NCI-H526 treated with DMSO at 0.1 percent for 48 hours (cell line): ENCODE measurements around the gene MEF2D.

Experiments used
- DNase-seq: peaks from one replicate; lab custom pipeline; 2025; lab: John Stamatoyannopoulos, UW

The MEF2D gene

GRCh38 chr1:156500543-156500792 lies at the start of gene MEF2D:
MEF2D (minus strand) TSS chr1:156500775; CDS start chr1:156483292, 17,483 bp downstream.
- no peak for DNase-seq

GRCh38 chr1:156550346-156550745 lies 49.8 kb upstream of the MEF2D start:
- no peak for DNase-seq

- no peak for DNase-seq
Measured at GRCh38 chr1:156549831-156550230, 49.3 kb upstream of the MEF2D start.

- DNase-seq = no peak
Measured at GRCh38 chr1:156549390-156549789, 48.8 kb upstream of the MEF2D start.

GRCh38 chr1:156547982-156548381 lies 47.4 kb upstream of the MEF2D start:
- no peak for DNase-seq

GRCh38 chr1:156547434-156547833 lies 46.9 kb upstream of the MEF2D start:
- DNase-seq = no peak

- no peak for DNase-seq
Measured at GRCh38 chr1:156546267-156546666, 45.7 kb upstream of the MEF2D start.

- DNase-seq = no peak
Measured at GRCh38 chr1:156544592-156545102, 44.1 kb upstream of the MEF2D start.

GRCh38 chr1:156543066-156543465 lies 42.5 kb upstream of the MEF2D start:
- DNase-seq = no peak

- DNase-seq = no peak
Measured at GRCh38 chr1:156540955-156541354, 40.4 kb upstream of the MEF2D start.

GRCh38 chr1:156539818-156540355 lies 39.3 kb upstream of the MEF2D start:
- no peak for DNase-seq

- no peak for DNase-seq
Measured at GRCh38 chr1:156538711-156539440, 38.3 kb upstream of the MEF2D start.

GRCh38 chr1:156537027-156537426 lies 36.5 kb upstream of the MEF2D start:
- DNase-seq = no peak

GRCh38 chr1:156534424-156535060 lies 34.0 kb upstream of the MEF2D start:
- no peak for DNase-seq

GRCh38 chr1:156533568-156534220 lies 33.1 kb upstream of the MEF2D start:
- DNase-seq = no peak

- no peak for DNase-seq
Measured at GRCh38 chr1:156532374-156532773, 31.8 kb upstream of the MEF2D start.

- DNase-seq = no peak
Measured at GRCh38 chr1:156530006-156530405, 29.4 kb upstream of the MEF2D start.

GRCh38 chr1:156528875-156529425 lies 28.4 kb upstream of the MEF2D start:
- DNase-seq = no peak

- no peak for DNase-seq
Measured at GRCh38 chr1:156528231-156528630, 27.7 kb upstream of the MEF2D start.

- DNase-seq = no peak
Measured at GRCh38 chr1:156527584-156527983, 27.0 kb upstream of the MEF2D start.

GRCh38 chr1:156525856-156526489 lies 25.4 kb upstream of the MEF2D start:
- DNase-seq = no peak

- DNase-seq = no peak
Measured at GRCh38 chr1:156525071-156525501, 24.5 kb upstream of the MEF2D start.
